ENCODE results near the gene FBXL3.

GRCh38 chr13:77031656-77032243, 4.8 kb upstream of the FBXL3 start:
- TF ChIP-seq, protein P1, sequence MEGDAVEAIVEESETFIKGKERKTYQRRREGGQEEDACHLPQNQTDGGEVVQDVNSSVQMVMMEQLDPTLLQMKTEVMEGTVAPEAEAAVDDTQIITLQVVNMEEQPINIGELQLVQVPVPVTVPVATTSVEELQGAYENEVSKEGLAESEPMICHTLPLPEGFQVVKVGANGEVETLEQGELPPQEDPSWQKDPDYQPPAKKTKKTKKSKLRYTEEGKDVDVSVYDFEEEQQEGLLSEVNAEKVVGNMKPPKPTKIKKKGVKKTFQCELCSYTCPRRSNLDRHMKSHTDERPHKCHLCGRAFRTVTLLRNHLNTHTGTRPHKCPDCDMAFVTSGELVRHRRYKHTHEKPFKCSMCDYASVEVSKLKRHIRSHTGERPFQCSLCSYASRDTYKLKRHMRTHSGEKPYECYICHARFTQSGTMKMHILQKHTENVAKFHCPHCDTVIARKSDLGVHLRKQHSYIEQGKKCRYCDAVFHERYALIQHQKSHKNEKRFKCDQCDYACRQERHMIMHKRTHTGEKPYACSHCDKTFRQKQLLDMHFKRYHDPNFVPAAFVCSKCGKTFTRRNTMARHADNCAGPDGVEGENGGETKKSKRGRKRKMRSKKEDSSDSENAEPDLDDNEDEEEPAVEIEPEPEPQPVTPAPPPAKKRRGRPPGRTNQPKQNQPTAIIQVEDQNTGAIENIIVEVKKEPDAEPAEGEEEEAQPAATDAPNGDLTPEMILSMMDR (optimal IDR thresholded peaks at IDR 0.05 in 1 of 3, IDR thresholded peaks at IDR 0.05 in 1 of 3, conservative IDR thresholded peaks at IDR 0.05 in 1 of 3; ENCODE audit: extremely low read depth in 1 of 3, insufficient read depth in 2 of 3, low read length in 3 of 3) = no peak
- no peak for TF ChIP-seq EZH2 (IDR thresholded peaks at IDR 0.05; ENCODE audit: low read length)
